ENCODE data around the gene GTF2A1.

Gene GTF2A1

DNA sequence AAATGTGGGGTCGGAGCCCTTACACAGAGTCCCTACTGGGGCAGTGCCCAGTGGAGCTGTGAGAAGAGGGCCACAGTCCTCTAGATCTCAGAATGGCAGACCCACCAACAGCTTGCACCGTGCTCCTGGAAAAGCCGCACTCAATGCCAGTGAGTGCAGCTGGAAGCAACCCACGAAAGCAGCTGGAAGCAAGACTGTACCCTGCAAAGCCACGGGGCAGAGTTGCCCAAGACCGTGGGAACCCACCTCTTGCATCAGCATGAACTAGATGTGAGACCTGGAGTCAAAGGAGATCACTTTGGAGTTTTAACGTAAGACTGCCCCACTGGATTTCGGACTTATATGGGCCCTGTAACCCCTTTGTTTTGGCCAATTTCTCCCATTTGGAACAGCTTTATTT, 12.3 kb downstream of the GTF2A1 start:
- Histone ChIP-seq H2BK5ac (ENCODE audit: low read length) (no peak overlapping the region), H2BK12ac (ENCODE audit: low read length) (no peak overlapping the region), H2AK5ac (ENCODE audit: low read depth, low read length) (no peak overlapping the region), H3K18ac (ENCODE audit: low read length) (no peak overlapping the region), H2BK15ac (ENCODE audit: low read length) (no peak overlapping the region), H4K8ac (ENCODE audit: low read depth, low read length) (no peak overlapping the region), H3K4me1 (ENCODE audit: control insufficient read depth in 2 of 2, insufficient read depth in 1 of 2, low read depth in 1 of 2, low read length in 2 of 2) (no peaks in the 10 kb centered on the region), H3K27me3 (ENCODE audit: control insufficient read depth in 3 of 3, insufficient read depth in 3 of 3, low read depth in 1 of 3, low read length in 3 of 3) (no peaks in the 10 kb centered on the region), H3K14ac (ENCODE audit: low read length) (no peak overlapping the region), H3K79me1 (ENCODE audit: low read depth, low read length) (peaks cover 3% of the 10 kb centered on the region), H2AFZ (ENCODE audit: low read length) (no peak overlapping the region), H3K27ac (replicated peaks; ENCODE audit: low read length) (no peak overlapping the region), H3K9ac (ENCODE audit: low read depth, low read length, poor library complexity) (no peak overlapping the region), H2BK120ac (ENCODE audit: low read depth, low read length) (no peak overlapping the region), H3K36me3 (replicated peaks in 1 of 2; ENCODE audit: control insufficient read depth in 2 of 2, insufficient read depth in 2 of 2, low read length in 2 of 2) (peaks cover 14 to 98% of the 10 kb centered on the region in 2 donors), H3K4ac (ENCODE audit: low read length) (no peak overlapping the region), H4K91ac (ENCODE audit: low read depth, low read length, poor library complexity) (no peak overlapping the region), H3K4me2 (ENCODE audit: insufficient read depth, low read length, poor library complexity, severe bottlenecking) (no peak overlapping the region), H3K23ac (ENCODE audit: low read depth, low read length, poor library complexity) (no peak overlapping the region), H3K9me3 (replicated peaks in 1 of 2; ENCODE audit: control insufficient read depth in 2 of 2, insufficient read depth in 1 of 2, low read depth in 1 of 2, low read length in 2 of 2) (no peaks in the 10 kb centered on the region), H3K4me3 (ENCODE audit: low read length in 2 of 2) (peak overlapping the region in 1 of 2 donors; percentile 42)
- no peak for DNase-seq (ENCODE audit: low spot score)
- no CpG with 5 or more reads among the region's 8 CpGs for WGBS, 2 donors (ENCODE audit: extremely low coverage in 2 of 2, insufficient read length in 2 of 2, insufficient replicate concordance in 1 of 2)

GRCh38 chr14:81206115-81206514, 14.6 kb downstream of the GTF2A1 start:
- WGBS, 2 donors (ENCODE audit: extremely low coverage in 2 of 2, insufficient read length in 2 of 2, insufficient replicate concordance in 1 of 2) = no CpG with 5 or more reads among the region's 4 CpGs
- Histone ChIP-seq H3K9ac (ENCODE audit: low read depth, low read length, poor library complexity) (no peak overlapping the region), H2BK120ac (ENCODE audit: low read depth, low read length) (no peak overlapping the region), H2BK15ac (ENCODE audit: low read length) (no peak overlapping the region), H2AK5ac (ENCODE audit: low read depth, low read length) (no peak overlapping the region), H3K23ac (ENCODE audit: low read depth, low read length, poor library complexity) (no peak overlapping the region), H4K91ac (ENCODE audit: low read depth, low read length, poor library complexity) (no peak overlapping the region), H3K79me1 (ENCODE audit: low read depth, low read length) (peaks cover 3% of the 10 kb centered on the region), H3K4me1 (ENCODE audit: control insufficient read depth in 2 of 2, insufficient read depth in 1 of 2, low read depth in 1 of 2, low read length in 2 of 2) (no peaks in the 10 kb centered on the region), H3K9me3 (replicated peaks in 1 of 2; ENCODE audit: control insufficient read depth in 2 of 2, insufficient read depth in 1 of 2, low read depth in 1 of 2, low read length in 2 of 2) (no peaks in the 10 kb centered on the region), H3K36me3 (replicated peaks in 1 of 2; ENCODE audit: control insufficient read depth in 2 of 2, insufficient read depth in 2 of 2, low read length in 2 of 2) (peaks cover 17 to 99% of the 10 kb centered on the region in 2 donors), H3K18ac (ENCODE audit: low read length) (no peak overlapping the region), H2BK12ac (ENCODE audit: low read length) (no peak overlapping the region), H3K14ac (ENCODE audit: low read length) (no peak overlapping the region), H2BK5ac (ENCODE audit: low read length) (no peak overlapping the region), H4K8ac (ENCODE audit: low read depth, low read length) (no peak overlapping the region), H3K4me3 (ENCODE audit: low read length in 2 of 2) (no peak overlapping the region), H3K27ac (replicated peaks; ENCODE audit: low read length) (no peak overlapping the region), H3K4me2 (ENCODE audit: insufficient read depth, low read length, poor library complexity, severe bottlenecking) (no peak overlapping the region), H3K27me3 (ENCODE audit: control insufficient read depth in 3 of 3, insufficient read depth in 3 of 3, low read depth in 1 of 3, low read length in 3 of 3) (no peaks in the 10 kb centered on the region), H3K4ac (ENCODE audit: low read length) (no peak overlapping the region), H2AFZ (ENCODE audit: low read length) (no peak overlapping the region)
- DNase-seq (ENCODE audit: low spot score) = no peak

GRCh38 chr14:81205639-81206038, 15.1 kb downstream of the GTF2A1 start:
- H3K4me2 ChIP-seq (ENCODE audit: insufficient read depth, low read length, poor library complexity, severe bottlenecking) = no peak overlapping the region
- WGBS, 2 donors (ENCODE audit: extremely low coverage in 2 of 2, insufficient read length in 2 of 2, insufficient replicate concordance in 1 of 2) = no CpG with 5 or more reads among the region's 4 CpGs
- H3K9ac ChIP-seq (ENCODE audit: low read depth, low read length, poor library complexity) = no peak overlapping the region
- peaks cover 3% of the 10 kb centered on the region for H3K79me1 ChIP-seq (ENCODE audit: low read depth, low read length)
- no peaks in the 10 kb centered on the region for H3K9me3 ChIP-seq (replicated peaks in 1 of 2; ENCODE audit: control insufficient read depth in 2 of 2, insufficient read depth in 1 of 2, low read depth in 1 of 2, low read length in 2 of 2)
- H3K18ac ChIP-seq (ENCODE audit: low read length) = no peak overlapping the region
- no peak overlapping the region for H3K4me3 ChIP-seq (ENCODE audit: low read length in 2 of 2)
- no peaks in the 10 kb centered on the region for H3K27me3 ChIP-seq (ENCODE audit: control insufficient read depth in 3 of 3, insufficient read depth in 3 of 3, low read depth in 1 of 3, low read length in 3 of 3)
- no peak overlapping the region for H2BK12ac ChIP-seq (ENCODE audit: low read length)
- H3K27ac ChIP-seq (replicated peaks; ENCODE audit: low read length) = no peak overlapping the region
- H4K8ac ChIP-seq (ENCODE audit: low read depth, low read length) = no peak overlapping the region
- no peak for DNase-seq (ENCODE audit: low spot score)
- H3K14ac ChIP-seq (ENCODE audit: low read length) = no peak overlapping the region
- H2AK5ac ChIP-seq (ENCODE audit: low read depth, low read length) = no peak overlapping the region
- H2BK120ac ChIP-seq (ENCODE audit: low read depth, low read length) = no peak overlapping the region
- H2BK5ac ChIP-seq (ENCODE audit: low read length) = no peak overlapping the region
- H3K23ac ChIP-seq (ENCODE audit: low read depth, low read length, poor library complexity) = no peak overlapping the region
- no peak overlapping the region for H2BK15ac ChIP-seq (ENCODE audit: low read length)
- H3K4me1 ChIP-seq (ENCODE audit: control insufficient read depth in 2 of 2, insufficient read depth in 1 of 2, low read depth in 1 of 2, low read length in 2 of 2) = no peaks in the 10 kb centered on the region
- peaks cover 17 to 99% of the 10 kb centered on the region in 2 donors for H3K36me3 ChIP-seq (replicated peaks in 1 of 2; ENCODE audit: control insufficient read depth in 2 of 2, insufficient read depth in 2 of 2, low read length in 2 of 2)
- H4K91ac ChIP-seq (ENCODE audit: low read depth, low read length, poor library complexity) = no peak overlapping the region
- H3K4ac ChIP-seq (ENCODE audit: low read length) = no peak overlapping the region
- no peak overlapping the region for H2AFZ ChIP-seq (ENCODE audit: low read length)

DNA sequence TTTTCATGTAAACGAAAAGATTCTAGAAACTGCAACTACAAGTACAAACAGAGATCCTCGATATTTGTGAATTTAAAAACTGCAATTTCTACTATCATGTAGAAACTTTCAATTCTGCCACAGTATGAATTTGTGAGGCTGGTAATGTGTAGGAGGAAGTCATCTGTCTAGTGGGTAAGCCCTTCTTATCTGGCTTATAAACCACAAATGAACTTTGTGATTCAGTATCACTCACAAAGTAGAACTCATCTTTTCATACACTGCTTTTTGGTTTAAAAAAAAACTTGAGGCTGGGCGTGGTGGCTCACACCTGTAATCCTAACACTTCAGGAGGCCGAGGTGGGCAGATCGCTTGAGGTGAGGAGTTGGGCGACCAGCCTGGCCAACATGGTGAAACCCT, 20.7 kb downstream of the GTF2A1 start:
- H3K36me3 ChIP-seq (replicated peaks in 1 of 2; ENCODE audit: control insufficient read depth in 2 of 2, insufficient read depth in 2 of 2, low read length in 2 of 2) = peaks cover 12 to 99% of the 10 kb centered on the region in 2 donors

More for the DNA sequence above, 20.7 kb downstream of the GTF2A1 start:
- Histone ChIP-seq H2AK5ac (ENCODE audit: low read depth, low read length) (no peak overlapping the region), H3K4me2 (ENCODE audit: insufficient read depth, low read length, poor library complexity, severe bottlenecking) (no peak overlapping the region), H4K91ac (ENCODE audit: low read depth, low read length, poor library complexity) (no peak overlapping the region), H3K27ac (replicated peaks; ENCODE audit: low read length) (no peak overlapping the region), H3K4me3 (ENCODE audit: low read length in 2 of 2) (no peak overlapping the region), H3K4ac (ENCODE audit: low read length) (no peak overlapping the region), H3K4me1 (ENCODE audit: control insufficient read depth in 2 of 2, insufficient read depth in 1 of 2, low read depth in 1 of 2, low read length in 2 of 2) (no peaks in the 10 kb centered on the region), H3K79me1 (ENCODE audit: low read depth, low read length) (peaks cover 3% of the 10 kb centered on the region), H2BK15ac (ENCODE audit: low read length) (no peak overlapping the region), H2BK12ac (ENCODE audit: low read length) (no peak overlapping the region), H3K23ac (ENCODE audit: low read depth, low read length, poor library complexity) (no peak overlapping the region), H3K9ac (ENCODE audit: low read depth, low read length, poor library complexity) (no peak overlapping the region), H2AFZ (ENCODE audit: low read length) (no peak overlapping the region), H4K8ac (ENCODE audit: low read depth, low read length) (no peak overlapping the region), H2BK120ac (ENCODE audit: low read depth, low read length) (no peak overlapping the region), H3K9me3 (replicated peaks in 1 of 2; ENCODE audit: control insufficient read depth in 2 of 2, insufficient read depth in 1 of 2, low read depth in 1 of 2, low read length in 2 of 2) (no peaks in the 10 kb centered on the region), H2BK5ac (ENCODE audit: low read length) (no peak overlapping the region), H3K18ac (ENCODE audit: low read length) (no peak overlapping the region), H3K27me3 (ENCODE audit: control insufficient read depth in 3 of 3, insufficient read depth in 3 of 3, low read depth in 1 of 3, low read length in 3 of 3) (no peaks in the 10 kb centered on the region), H3K14ac (ENCODE audit: low read length) (no peak overlapping the region)
- no peak for DNase-seq (ENCODE audit: low spot score)
- no CpG with 5 or more reads among the region's 6 CpGs for WGBS, 2 donors (ENCODE audit: extremely low coverage in 2 of 2, insufficient read length in 2 of 2, insufficient replicate concordance in 1 of 2)

All from neuronal stem cell (in vitro differentiated cells).